PFSK-1 (cell line): ENCODE measurements around the gene SLC17A2.

Source experiments
- FOXP2 ChIP-seq: optimal IDR thresholded peaks from 2 replicates; pipeline ENCODE3; 2011; ENCODE audit warnings: borderline replicate concordance, control low read depth, inconsistent platforms; ENCODE audit not compliant: insufficient read depth; ENCODE audit errors: extremely low read length, extremely low read depth
- POLR2AphosphoS5 ChIP-seq: IDR thresholded peaks from 2 replicates; pipeline ENCODE4 v1.6.1; 2012; ENCODE audit warnings: low read depth, mild to moderate bottlenecking, control low read depth, low read length, moderate library complexity
- REST ChIP-seq, 2 experiments: IDR thresholded peaks; 2 replicates each; pipeline versions ENCODE4 v1.6.1 to v1.8.0; 2011 to 2012; ENCODE audit warnings: low read depth in 2 of 2, low read length in 2 of 2, control low read depth in 1 of 2, inconsistent platforms in 1 of 2, mild to moderate bottlenecking in 1 of 2, moderate library complexity in 1 of 2; ENCODE audit not compliant: insufficient read depth in 1 of 2
- SIN3A ChIP-seq: IDR thresholded peaks from 2 replicates; pipeline ENCODE4 v1.6.1; 2012; ENCODE audit warnings: mild to moderate bottlenecking, low read length, moderate library complexity, borderline replicate concordance; ENCODE audit not compliant: insufficient read depth
- TAF1 ChIP-seq: IDR thresholded peaks from 2 replicates; pipeline ENCODE4 v1.6.1; 2012; ENCODE audit warnings: low read length, control low read depth, borderline replicate concordance; ENCODE audit not compliant: insufficient read depth

SLC17A2 gene

GRCh38 chr6:25959890-25960536 lies 29.5 kb upstream of the SLC17A2 start:
- TF ChIP-seq TAF1 = no peak
- no peak for TF ChIP-seq SIN3A
- no peak for TF ChIP-seq POLR2AphosphoS5
- no peak for TF ChIP-seq REST (IDR thresholded peaks at IDR 0.05; ENCODE audit: insufficient read depth in 1 of 2, low read depth in 2 of 2, low read length in 2 of 2)
- TF ChIP-seq FOXP2 = no peak

DNA sequence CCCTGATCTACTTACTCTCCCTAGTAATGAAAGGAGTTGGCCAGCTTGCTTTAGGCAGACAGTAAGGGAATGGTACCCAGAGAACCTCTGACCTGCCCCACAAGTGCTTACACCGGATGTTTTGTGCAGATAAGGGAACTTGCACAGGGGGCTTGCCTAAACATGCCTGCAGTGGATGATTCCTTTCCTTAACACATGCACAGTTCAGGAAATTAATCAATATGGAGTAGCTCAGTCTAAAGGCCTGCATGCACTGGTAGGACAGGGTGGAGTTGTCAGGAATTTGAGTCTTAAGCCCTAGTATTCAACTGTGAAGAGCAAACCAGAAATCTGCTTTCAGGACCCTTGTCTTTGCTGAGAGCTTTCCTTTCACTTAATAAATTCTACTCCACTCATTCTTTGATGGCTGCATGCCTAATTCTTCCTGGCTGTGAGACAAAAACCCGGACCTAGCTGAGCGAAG lies 28.2 kb upstream of the SLC17A2 start:
- TF ChIP-seq REST (IDR thresholded peaks at IDR 0.05; ENCODE audit: insufficient read depth in 1 of 2, low read depth in 2 of 2, low read length in 2 of 2) (no peak), FOXP2 (no peak), TAF1 (no peak), POLR2AphosphoS5 (no peak), SIN3A (no peak)

GRCh38 chr6:25956226-25956625 lies 25.7 kb upstream of the SLC17A2 start:
- TF ChIP-seq SIN3A (no peak), TAF1 (no peak), FOXP2 (no peak), POLR2AphosphoS5 (no peak)

DNA sequence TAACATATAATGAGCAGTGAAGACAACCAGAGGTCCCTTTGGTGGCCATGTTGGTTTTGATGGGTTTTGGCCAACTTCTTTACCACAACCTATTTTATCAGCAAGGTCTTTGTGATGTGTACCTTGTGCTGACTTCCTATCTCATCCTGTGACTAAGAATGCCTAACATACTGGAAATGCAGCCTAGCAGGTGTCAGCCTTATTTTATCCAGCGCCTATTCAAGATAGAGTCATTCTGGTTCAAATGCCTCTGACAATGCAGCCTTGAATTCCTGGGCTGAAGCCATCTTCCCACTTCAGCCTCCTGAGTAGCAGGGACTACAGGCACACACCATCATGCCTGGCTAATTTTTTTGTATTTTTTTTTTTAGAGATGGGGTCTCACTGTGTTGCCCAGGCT lies 24.3 kb upstream of the SLC17A2 start:
- TF ChIP-seq FOXP2 = no peak
- no peak for TF ChIP-seq REST (IDR thresholded peaks at IDR 0.05; ENCODE audit: insufficient read depth in 1 of 2, low read depth in 2 of 2, low read length in 2 of 2)
- no peak for TF ChIP-seq TAF1
- no peak for TF ChIP-seq POLR2AphosphoS5
- no peak for TF ChIP-seq SIN3A

- TF ChIP-seq FOXP2 (no peak), TAF1 (no peak), POLR2AphosphoS5 (no peak), REST (IDR thresholded peaks at IDR 0.05; ENCODE audit: insufficient read depth in 1 of 2, low read depth in 2 of 2, low read length in 2 of 2) (no peak), SIN3A (no peak)
These were observed 23.2 kb upstream of the SLC17A2 start for GRCh38 chr6:25953733-25954132.
